NT2/D1 (cell line): Measurements from ENCODE around the gene PANK4.
"Not testable (repeated sequence)": the region's sequence is repeated elsewhere in the genome, so short reads cannot be mapped to it uniquely, and the experiment has no call there.

Source experiments
- DNase-seq: peaks from one replicate; pipeline ENCODE4 v3.0.0-alpha.2; 2011; ENCODE audit warnings: low read depth, low spot score
- H3K27me3 ChIP-seq: 2 replicates; pipeline ENCODE4 v1.6.0; 2011; ENCODE audit warnings: mild to moderate bottlenecking; ENCODE audit not compliant: insufficient read length, insufficient read depth
- H3K36me3 ChIP-seq: 2 replicates; pipeline ENCODE4 v1.6.1; 2011; ENCODE audit warnings: mild to moderate bottlenecking, low read length, mixed read lengths; ENCODE audit not compliant: insufficient read depth, insufficient read length
- H3K4me1 ChIP-seq: 2 replicates; pipeline ENCODE4 v1.5.1; 2011; ENCODE audit not compliant: insufficient read depth, insufficient read length
- H3K4me3 ChIP-seq: 2 replicates; pipeline ENCODE4 v1.5.1; 2011; ENCODE audit warnings: low read depth; ENCODE audit not compliant: insufficient read length
- H3K9ac ChIP-seq: 2 replicates; pipeline ENCODE4 v1.6.0; 2011; ENCODE audit warnings: low read depth; ENCODE audit not compliant: insufficient read length
- H3K9me3 ChIP-seq: 2 replicates; pipeline ENCODE4 v1.5.1; 2011; ENCODE audit warnings: mild to moderate bottlenecking, low read length; ENCODE audit not compliant: insufficient read depth
- SUZ12 ChIP-seq: IDR thresholded peaks from 2 replicates; pipeline ENCODE4 v1.6.1; 2011; ENCODE audit not compliant: insufficient read length, insufficient read depth; ENCODE audit errors: extremely low read depth
- YY1 ChIP-seq: IDR thresholded peaks from 2 replicates; pipeline ENCODE4 v1.6.1; 2011; ENCODE audit not compliant: insufficient read length, insufficient read depth
- ZNF274 ChIP-seq: IDR thresholded peaks from 2 replicates; pipeline ENCODE4 v1.6.1; 2011; ENCODE audit warnings: mild to moderate bottlenecking, low read depth, low read length

Gene PANK4

GRCh38 chr1:2460996-2461751 is 65.2 kb downstream of the PANK4 start:
- TF ChIP-seq YY1 (no peak), SUZ12 (no peak), ZNF274 (no peak)
- H3K4me1 ChIP-seq, result peaks cover 4% of the 10 kb centered on the region
- no peaks in the 10 kb centered on the region for H3K27me3 ChIP-seq
- no peaks in the 10 kb centered on the region for H3K36me3 ChIP-seq
- no peak for DNase-seq
- H3K4me3 ChIP-seq, result no peak overlapping the region
- no peaks in the 10 kb centered on the region for H3K9me3 ChIP-seq
- H3K9ac ChIP-seq, result no peak overlapping the region

DNA sequence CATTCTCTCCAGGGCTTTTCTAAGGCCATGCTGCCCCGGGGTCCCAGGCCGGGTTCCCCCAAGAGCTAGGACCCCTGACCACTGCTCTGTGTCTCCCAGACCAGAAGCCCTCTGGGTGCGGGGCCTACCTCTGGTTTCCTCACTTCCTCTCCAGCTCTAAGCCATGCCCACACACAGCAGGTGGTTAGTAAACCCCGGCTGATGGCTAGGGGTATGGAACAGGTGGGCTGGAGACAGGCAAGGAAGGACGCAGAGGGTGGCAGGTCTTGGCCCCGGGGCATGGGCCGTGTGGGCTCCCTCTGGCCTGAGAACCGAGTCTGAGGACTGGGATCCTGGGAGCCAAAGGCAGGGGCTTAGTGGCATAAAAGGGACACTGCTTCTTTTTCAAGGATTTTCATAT is 66.2 kb downstream of the PANK4 start:
- no peak overlapping the region for H3K9ac ChIP-seq
- DNase-seq, result no peak
- TF ChIP-seq YY1 (no peak), SUZ12 (no peak), ZNF274 (no peak)
- H3K27me3 ChIP-seq, result no peaks in the 10 kb centered on the region
- no peak overlapping the region for H3K4me3 ChIP-seq
- no peaks in the 10 kb centered on the region for H3K36me3 ChIP-seq
- H3K4me1 ChIP-seq, result peaks cover 4% of the 10 kb centered on the region
- H3K9me3 ChIP-seq, result no peaks in the 10 kb centered on the region

- no peak overlapping the region for H3K9ac ChIP-seq
- TF ChIP-seq ZNF274 (no peak), SUZ12 (no peak), YY1 (no peak)
- DNase-seq, result no peak
- no peak overlapping the region for H3K4me3 ChIP-seq
- peaks cover 4% of the 10 kb centered on the region for H3K4me1 ChIP-seq
- no peaks in the 10 kb centered on the region for H3K9me3 ChIP-seq
- H3K36me3 ChIP-seq, result no peaks in the 10 kb centered on the region
- H3K27me3 ChIP-seq, result no peaks in the 10 kb centered on the region
Observed at GRCh38 chr1:2459757-2460156, 66.6 kb downstream of the PANK4 start.

DNA sequence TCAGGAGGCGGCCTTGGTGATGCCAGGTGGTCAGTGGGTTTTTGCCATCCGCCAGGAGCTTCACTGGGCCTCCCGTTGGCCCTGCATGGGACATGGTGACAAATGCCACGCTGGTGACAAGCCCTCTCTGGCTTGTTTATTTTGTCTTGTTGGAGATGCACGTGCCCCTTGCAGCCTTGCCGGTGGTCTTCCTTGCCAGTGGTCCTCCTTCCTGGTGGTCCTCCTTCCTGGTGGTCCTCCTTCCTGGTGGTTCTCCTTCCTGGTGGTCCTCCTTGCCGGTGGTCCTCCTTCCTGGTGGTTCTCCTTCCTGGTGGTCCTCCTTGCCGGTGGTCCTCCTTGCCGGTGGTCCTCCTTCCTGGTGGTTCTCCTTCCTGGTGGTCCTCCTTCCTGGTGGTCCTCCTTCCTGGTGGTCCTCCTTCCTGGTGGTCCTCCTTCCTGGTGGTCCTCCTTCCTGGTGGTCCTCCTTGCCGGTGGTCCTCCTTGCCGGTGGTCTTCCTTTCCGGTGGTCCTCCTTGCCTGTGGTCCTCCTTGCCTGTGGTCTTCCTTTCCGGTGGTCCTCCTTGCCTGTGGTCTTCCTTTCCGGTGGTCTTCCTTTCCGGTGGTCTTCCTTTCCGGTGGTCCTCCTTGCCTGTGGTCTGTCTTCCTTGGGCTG is 67.2 kb downstream of the PANK4 start:
- not testable (repeated sequence) for H3K4me3 ChIP-seq, H3K4me1 ChIP-seq, DNase-seq, H3K9me3 ChIP-seq, H3K27me3 ChIP-seq, H3K36me3 ChIP-seq, H3K9ac ChIP-seq

DNA sequence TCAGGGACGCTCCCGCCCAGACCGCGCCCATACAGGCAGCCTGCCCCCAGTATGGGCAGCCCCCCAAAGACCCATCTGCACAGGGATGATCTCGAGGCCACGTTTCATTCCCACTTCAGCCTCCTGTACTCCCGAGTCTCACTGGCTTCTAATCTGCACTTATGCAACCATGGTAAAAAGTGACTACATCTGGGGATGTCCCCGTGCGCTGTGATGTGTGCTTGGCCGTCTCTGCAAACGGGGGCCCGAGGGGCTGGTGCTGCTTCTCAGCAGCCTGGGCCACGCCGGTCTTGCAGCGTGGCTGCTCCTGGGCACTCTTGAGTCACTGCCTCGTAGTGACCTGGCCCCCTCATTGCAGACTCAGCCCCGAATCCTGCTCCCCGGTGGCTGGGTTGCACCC is 67.7 kb downstream of the PANK4 start:
- H3K27me3 ChIP-seq, result no peaks in the 10 kb centered on the region
- peaks cover 4% of the 10 kb centered on the region for H3K4me1 ChIP-seq
- no peaks in the 10 kb centered on the region for H3K9me3 ChIP-seq
- H3K4me3 ChIP-seq, result no peak overlapping the region
- H3K36me3 ChIP-seq, result no peaks in the 10 kb centered on the region
- no peak for TF ChIP-seq YY1
- TF ChIP-seq SUZ12, result no peak
- no peak for TF ChIP-seq ZNF274
- no peak for DNase-seq
- H3K9ac ChIP-seq, result no peak overlapping the region
